Measurements from ENCODE around the gene ATP2B2. TPM values are rescaled to one million over a fixed set of nuclear protein-coding genes. Genes with fewer than 3 reads are reported as not detected.

Gene ATP2B2
- total RNA-seq, 3 donors from 2014 or later: 0.09 to 0.70 (median 0.12) TPM

- no peak for DNase-seq
- Histone ChIP-seq H3K36me3 (ENCODE audit: low read depth) (no peaks in the 10 kb centered on the region), H3K4me1 (ENCODE audit: low read depth) (no peaks in the 10 kb centered on the region), H3K4me3 (no peak overlapping the region), H3K9me3 (no peaks in the 10 kb centered on the region)
- ATAC-seq: no peak
- intact Hi-C loops (cut with DNase I, micrococcal nuclease): no loop called here
- TF ChIP-seq, protein P1, sequence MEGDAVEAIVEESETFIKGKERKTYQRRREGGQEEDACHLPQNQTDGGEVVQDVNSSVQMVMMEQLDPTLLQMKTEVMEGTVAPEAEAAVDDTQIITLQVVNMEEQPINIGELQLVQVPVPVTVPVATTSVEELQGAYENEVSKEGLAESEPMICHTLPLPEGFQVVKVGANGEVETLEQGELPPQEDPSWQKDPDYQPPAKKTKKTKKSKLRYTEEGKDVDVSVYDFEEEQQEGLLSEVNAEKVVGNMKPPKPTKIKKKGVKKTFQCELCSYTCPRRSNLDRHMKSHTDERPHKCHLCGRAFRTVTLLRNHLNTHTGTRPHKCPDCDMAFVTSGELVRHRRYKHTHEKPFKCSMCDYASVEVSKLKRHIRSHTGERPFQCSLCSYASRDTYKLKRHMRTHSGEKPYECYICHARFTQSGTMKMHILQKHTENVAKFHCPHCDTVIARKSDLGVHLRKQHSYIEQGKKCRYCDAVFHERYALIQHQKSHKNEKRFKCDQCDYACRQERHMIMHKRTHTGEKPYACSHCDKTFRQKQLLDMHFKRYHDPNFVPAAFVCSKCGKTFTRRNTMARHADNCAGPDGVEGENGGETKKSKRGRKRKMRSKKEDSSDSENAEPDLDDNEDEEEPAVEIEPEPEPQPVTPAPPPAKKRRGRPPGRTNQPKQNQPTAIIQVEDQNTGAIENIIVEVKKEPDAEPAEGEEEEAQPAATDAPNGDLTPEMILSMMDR (IDR thresholded peaks at IDR 0.05): no peak
Observed at GRCh38 chr3:10357095-10357494, 148.3 kb downstream of the ATP2B2 start.

DNA sequence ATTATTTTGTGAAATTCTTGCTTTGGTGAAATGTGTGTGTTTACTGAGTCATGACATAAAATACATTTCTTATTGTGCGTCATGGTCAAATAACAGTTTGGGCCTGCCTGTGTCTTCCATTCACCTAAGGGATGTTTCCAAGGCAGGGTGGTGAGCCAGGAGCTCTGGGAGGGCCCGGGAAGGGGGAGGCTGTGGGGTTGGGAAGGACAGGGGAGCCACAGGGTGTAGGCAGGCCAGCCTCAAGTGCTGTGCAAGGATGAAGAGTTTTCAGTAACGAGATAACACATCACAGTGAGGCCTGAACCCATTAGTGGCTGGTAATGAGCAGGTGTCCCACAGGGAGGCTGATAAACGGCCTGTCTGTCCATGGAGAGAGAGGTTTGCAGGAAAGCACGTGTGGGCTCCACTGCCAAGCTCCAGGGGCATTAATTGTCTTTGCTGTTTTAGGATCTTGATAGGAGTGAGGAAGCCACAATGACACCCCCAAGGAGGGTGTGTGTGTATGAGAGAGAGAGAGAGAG is 148.9 kb downstream of the ATP2B2 start:
- Histone ChIP-seq H3K4me3 (no peak overlapping the region), H3K9me3 (no peaks in the 10 kb centered on the region), H3K36me3 (ENCODE audit: low read depth) (no peaks in the 10 kb centered on the region), H3K4me1 (ENCODE audit: low read depth) (no peaks in the 10 kb centered on the region)
- ATAC-seq (no peak), DNase-seq (no peak)
- TF ChIP-seq, protein P1 (IDR thresholded peaks at IDR 0.05): no peak
- intact Hi-C loops (cut with DNase I, micrococcal nuclease): no loop called here

- H3K4me1 ChIP-seq (ENCODE audit: low read depth): no peaks in the 10 kb centered on the region
- TF ChIP-seq, protein P1 (IDR thresholded peaks at IDR 0.05): no peak
- ATAC-seq (no peak), DNase-seq (no peak)
- no peak overlapping the region for H3K4me3 ChIP-seq
- intact Hi-C loops (cut with DNase I, micrococcal nuclease): no loop called here
- no peaks in the 10 kb centered on the region for H3K36me3 ChIP-seq (ENCODE audit: low read depth)
- no peaks in the 10 kb centered on the region for H3K9me3 ChIP-seq
Observed at GRCh38 chr3:10354361-10355015, 150.9 kb downstream of the ATP2B2 start.

- Histone ChIP-seq H3K4me3 (no peak overlapping the region), H3K36me3 (ENCODE audit: low read depth) (no peaks in the 10 kb centered on the region), H3K4me1 (ENCODE audit: low read depth) (no peaks in the 10 kb centered on the region), H3K9me3 (no peaks in the 10 kb centered on the region)
- TF ChIP-seq, protein P1 (IDR thresholded peaks at IDR 0.05): no peak
- ATAC-seq: no peak
- intact Hi-C loops (cut with DNase I, micrococcal nuclease): no loop called here
- DNase-seq: no peak
Observed at GRCh38 chr3:10353661-10354360, 151.6 kb downstream of the ATP2B2 start.

DNA sequence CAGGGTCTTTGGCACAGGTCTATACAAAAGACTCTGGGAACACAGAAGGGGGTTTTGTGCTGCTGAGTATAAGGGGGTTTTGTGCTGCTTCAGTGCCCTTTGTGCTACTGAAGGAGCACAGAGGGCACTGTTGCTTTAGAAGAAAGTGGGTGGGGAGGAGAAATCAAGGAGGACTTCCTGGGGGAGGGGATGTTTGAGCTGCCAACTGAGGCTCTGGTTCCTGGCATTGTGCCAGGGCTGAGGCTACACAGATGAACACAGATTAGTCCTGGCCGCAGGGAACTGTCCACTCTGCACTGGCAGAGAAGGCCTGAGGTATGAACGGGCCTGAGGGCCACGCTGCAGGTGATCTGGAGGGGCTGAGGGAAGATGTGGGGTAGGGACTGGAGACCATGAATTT is 152.2 kb downstream of the ATP2B2 start:
- TF ChIP-seq, protein P1 (IDR thresholded peaks at IDR 0.05): no peak
- intact Hi-C loops (cut with DNase I, micrococcal nuclease): no loop called here
- no peak overlapping the region for H3K4me3 ChIP-seq
- H3K36me3 ChIP-seq (ENCODE audit: low read depth): no peaks in the 10 kb centered on the region
- no peaks in the 10 kb centered on the region for H3K9me3 ChIP-seq
- H3K4me1 ChIP-seq (ENCODE audit: low read depth): no peaks in the 10 kb centered on the region
- ATAC-seq (no peak), DNase-seq (no peak)
